Coronary artery (tissue), 2 donors: ENCODE results near the gene SLC17A5.
"Not testable (repeated sequence)": the region's sequence is repeated elsewhere in the genome, so short reads cannot be mapped to it uniquely, and the experiment has no call there.

Experiments
- DNase-seq: peaks from one replicate; pipeline ENCODE4 v3.0.0-alpha.2; 2017; ENCODE audit warnings: low spot score
- H3K27ac ChIP-seq, 2 donors: fragments of 200-600 bp; sonication (generic); one replicate each; pipeline ENCODE4 v1.5.1; 2016 to 2019
- H3K4me3 ChIP-seq: fragments of 200-600 bp; sonication (generic); 2 replicates; pipeline ENCODE4 v1.5.1; 2016; ENCODE audit warnings: mild to moderate bottlenecking, moderate library complexity
- CTCF ChIP-seq: fragments of 200-600 bp; sonication (generic); IDR thresholded peaks from one replicate; pipeline ENCODE4 v1.5.1; 2019; ENCODE audit warnings: antibody characterized with exemption

The SLC17A5 gene

GRCh38 chr6:73632346-73632745 is 21.4 kb downstream of the SLC17A5 start:
- Histone ChIP-seq H3K27ac (no peak overlapping the region), H3K4me3 (no peak overlapping the region)
- no peak for DNase-seq
- no peak for TF ChIP-seq CTCF

GRCh38 chr6:73631849-73632248 is 21.9 kb downstream of the SLC17A5 start:
- H3K27ac ChIP-seq: no peak overlapping the region
- H3K4me3 ChIP-seq: no peak overlapping the region
- TF ChIP-seq CTCF: no peak
- DNase-seq: no peak

- TF ChIP-seq CTCF: no peak
- H3K4me3 ChIP-seq: no peak overlapping the region
- H3K27ac ChIP-seq: no peak overlapping the region
- DNase-seq: no peak
Measured at GRCh38 chr6:73630401-73630800, 23.4 kb downstream of the SLC17A5 start.

GRCh38 chr6:73624896-73625295 is 28.9 kb downstream of the SLC17A5 start:
- no peak for TF ChIP-seq CTCF
- no peak overlapping the region for H3K4me3 ChIP-seq
- no peak overlapping the region for H3K27ac ChIP-seq
- no peak for DNase-seq

GRCh38 chr6:73623480-73623879 is 30.3 kb downstream of the SLC17A5 start:
- not testable (repeated sequence) for H3K27ac ChIP-seq, H3K4me3 ChIP-seq, DNase-seq

- not testable (repeated sequence) for H3K4me3 ChIP-seq, H3K27ac ChIP-seq, DNase-seq
Measured at GRCh38 chr6:73618082-73618481, 35.7 kb downstream of the SLC17A5 start.

- TF ChIP-seq CTCF: no peak
- H3K4me3 ChIP-seq: no peak overlapping the region
- H3K27ac ChIP-seq: no peak overlapping the region
- DNase-seq: no peak
Measured at GRCh38 chr6:73614802-73615201, 39.0 kb downstream of the SLC17A5 start.

- DNase-seq: no peak
- TF ChIP-seq CTCF: no peak
- no peak overlapping the region for H3K27ac ChIP-seq
- H3K4me3 ChIP-seq: no peak overlapping the region
Measured at GRCh38 chr6:73613806-73614536, 39.8 kb downstream of the SLC17A5 start.
